Peyer's patch (tissue), 4 donors: ENCODE results near the gene JAK1.

Experiments
- POLR2A ChIP-seq, 2 donors: fragments of 450-650 bp; IDR thresholded peaks; one replicate each; pipeline ENCODE4 v1.5.1; 2017; ENCODE audit warnings: antibody characterized with exemption in 2 of 2, mild to moderate bottlenecking in 2 of 2, moderate library complexity in 2 of 2
- TF ChIP-seq, protein P1 (sequence below), 6 experiments: fragments of 450-650 bp in 4 of 6; fragments of 200-600 bp in 2 of 6; sonication (generic) in 1 of 6; IDR thresholded peaks; one replicate each; pipeline ENCODE4 v1.5.1; 2017 to 2019; ENCODE audit warnings: antibody characterized with exemption in 6 of 6, mild to moderate bottlenecking in 3 of 6, moderate library complexity in 1 of 6

DNA sequence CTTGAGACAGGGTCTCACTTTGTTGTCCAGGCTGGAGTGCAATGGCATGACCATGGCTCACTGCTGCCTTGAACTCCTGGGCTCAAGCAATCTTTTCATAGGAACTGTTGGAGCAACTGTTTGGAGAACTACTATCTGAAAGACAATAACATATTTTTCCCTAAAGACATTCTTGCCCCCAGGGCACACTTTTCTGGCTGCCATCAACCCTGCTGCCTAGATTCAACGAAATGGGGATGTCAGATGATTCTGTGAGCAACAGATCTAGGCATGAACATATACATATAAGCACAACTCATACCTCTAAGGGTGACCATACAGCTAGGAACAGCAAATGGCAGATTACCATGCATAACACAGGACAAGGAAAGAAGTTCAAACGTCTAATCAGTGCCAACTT, 27.4 kb downstream of the JAK1 start:
- TF ChIP-seq, protein P1, sequence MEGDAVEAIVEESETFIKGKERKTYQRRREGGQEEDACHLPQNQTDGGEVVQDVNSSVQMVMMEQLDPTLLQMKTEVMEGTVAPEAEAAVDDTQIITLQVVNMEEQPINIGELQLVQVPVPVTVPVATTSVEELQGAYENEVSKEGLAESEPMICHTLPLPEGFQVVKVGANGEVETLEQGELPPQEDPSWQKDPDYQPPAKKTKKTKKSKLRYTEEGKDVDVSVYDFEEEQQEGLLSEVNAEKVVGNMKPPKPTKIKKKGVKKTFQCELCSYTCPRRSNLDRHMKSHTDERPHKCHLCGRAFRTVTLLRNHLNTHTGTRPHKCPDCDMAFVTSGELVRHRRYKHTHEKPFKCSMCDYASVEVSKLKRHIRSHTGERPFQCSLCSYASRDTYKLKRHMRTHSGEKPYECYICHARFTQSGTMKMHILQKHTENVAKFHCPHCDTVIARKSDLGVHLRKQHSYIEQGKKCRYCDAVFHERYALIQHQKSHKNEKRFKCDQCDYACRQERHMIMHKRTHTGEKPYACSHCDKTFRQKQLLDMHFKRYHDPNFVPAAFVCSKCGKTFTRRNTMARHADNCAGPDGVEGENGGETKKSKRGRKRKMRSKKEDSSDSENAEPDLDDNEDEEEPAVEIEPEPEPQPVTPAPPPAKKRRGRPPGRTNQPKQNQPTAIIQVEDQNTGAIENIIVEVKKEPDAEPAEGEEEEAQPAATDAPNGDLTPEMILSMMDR (IDR thresholded peaks at IDR 0.05), result no peak
- TF ChIP-seq POLR2A (IDR thresholded peaks at IDR 0.05), result no peak
